H1 (cell line): ENCODE data around the gene SLC30A10. TPM values are rescaled to one million over a fixed set of nuclear protein-coding genes. Genes with fewer than 3 reads are reported as not detected.

Source experiments
- polyA plus RNA-seq, 7 experiments: library from polyadenylated mRNA; depleted of rRNA in 3 of 7; stranded (reverse) in 5 of 7; unstranded in 2 of 7; fragments of >200 nt in 5 of 7; fragments of 200-250 nt in 2 of 7; gene quantifications; 1 replicate in 5 of 7; 2 replicates in 1 of 7; 4 replicates in 1 of 7; pipeline versions ENCODE4 v1.2.1 to v1.2.3, GENCODE V29; 2011 to 2013; ENCODE audit warnings: missing spikeins in 2 of 7, mixed read lengths in 2 of 7
- total RNA-seq: library from RNA; stranded (reverse); fragmentation: NEBNext Ultra II Directional; extraction: Animal tissue kit (Norgen Biotek cat#: 25700); gene quantifications from 2 replicates; pipeline ENCODE4 v1.2.1, GENCODE V29; 2021
- TF ChIP-seq, protein P1 (sequence below): fragments of 300-600 bp; sonication (generic); IDR thresholded peaks from 2 replicates; pipeline ENCODE4 v1.7.1; 2012; ENCODE audit warnings: low read length, moderate library complexity, mild to moderate bottlenecking, inconsistent platforms; ENCODE audit not compliant: insufficient replicate concordance
- TF ChIP-seq, protein P2 (sequence below): IDR thresholded peaks from 2 replicates; pipeline ENCODE4 v1.6.1; 2011; ENCODE audit warnings: low read length, improper control_type of control experiment

The SLC30A10 gene
- total and polyA plus RNA-seq, 2 of the 8 experiments (the other 6 are each of a cell fraction or from before 2014, with no cell fraction given) = 0.23 to 0.61 TPM

DNA sequence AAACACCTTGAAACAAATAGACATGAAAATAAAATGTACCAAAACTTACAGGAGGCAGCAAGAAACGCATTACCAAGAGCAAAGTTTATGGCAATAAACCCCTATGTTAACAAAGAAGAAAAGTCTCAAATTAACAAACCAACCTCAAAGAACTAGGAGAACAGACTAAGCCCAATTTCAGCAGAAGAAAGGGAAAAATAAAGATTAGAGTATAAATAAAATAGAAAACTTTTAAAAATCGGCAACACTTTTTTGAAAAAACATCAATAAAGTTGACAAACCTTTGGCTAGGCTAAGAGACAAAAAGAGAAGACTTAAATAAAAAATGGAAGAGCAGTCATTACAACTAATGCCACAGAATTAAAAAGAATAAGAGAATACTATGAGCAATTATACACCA is 42.7 kb downstream of the SLC30A10 start (continued):
- TF ChIP-seq, protein P1, sequence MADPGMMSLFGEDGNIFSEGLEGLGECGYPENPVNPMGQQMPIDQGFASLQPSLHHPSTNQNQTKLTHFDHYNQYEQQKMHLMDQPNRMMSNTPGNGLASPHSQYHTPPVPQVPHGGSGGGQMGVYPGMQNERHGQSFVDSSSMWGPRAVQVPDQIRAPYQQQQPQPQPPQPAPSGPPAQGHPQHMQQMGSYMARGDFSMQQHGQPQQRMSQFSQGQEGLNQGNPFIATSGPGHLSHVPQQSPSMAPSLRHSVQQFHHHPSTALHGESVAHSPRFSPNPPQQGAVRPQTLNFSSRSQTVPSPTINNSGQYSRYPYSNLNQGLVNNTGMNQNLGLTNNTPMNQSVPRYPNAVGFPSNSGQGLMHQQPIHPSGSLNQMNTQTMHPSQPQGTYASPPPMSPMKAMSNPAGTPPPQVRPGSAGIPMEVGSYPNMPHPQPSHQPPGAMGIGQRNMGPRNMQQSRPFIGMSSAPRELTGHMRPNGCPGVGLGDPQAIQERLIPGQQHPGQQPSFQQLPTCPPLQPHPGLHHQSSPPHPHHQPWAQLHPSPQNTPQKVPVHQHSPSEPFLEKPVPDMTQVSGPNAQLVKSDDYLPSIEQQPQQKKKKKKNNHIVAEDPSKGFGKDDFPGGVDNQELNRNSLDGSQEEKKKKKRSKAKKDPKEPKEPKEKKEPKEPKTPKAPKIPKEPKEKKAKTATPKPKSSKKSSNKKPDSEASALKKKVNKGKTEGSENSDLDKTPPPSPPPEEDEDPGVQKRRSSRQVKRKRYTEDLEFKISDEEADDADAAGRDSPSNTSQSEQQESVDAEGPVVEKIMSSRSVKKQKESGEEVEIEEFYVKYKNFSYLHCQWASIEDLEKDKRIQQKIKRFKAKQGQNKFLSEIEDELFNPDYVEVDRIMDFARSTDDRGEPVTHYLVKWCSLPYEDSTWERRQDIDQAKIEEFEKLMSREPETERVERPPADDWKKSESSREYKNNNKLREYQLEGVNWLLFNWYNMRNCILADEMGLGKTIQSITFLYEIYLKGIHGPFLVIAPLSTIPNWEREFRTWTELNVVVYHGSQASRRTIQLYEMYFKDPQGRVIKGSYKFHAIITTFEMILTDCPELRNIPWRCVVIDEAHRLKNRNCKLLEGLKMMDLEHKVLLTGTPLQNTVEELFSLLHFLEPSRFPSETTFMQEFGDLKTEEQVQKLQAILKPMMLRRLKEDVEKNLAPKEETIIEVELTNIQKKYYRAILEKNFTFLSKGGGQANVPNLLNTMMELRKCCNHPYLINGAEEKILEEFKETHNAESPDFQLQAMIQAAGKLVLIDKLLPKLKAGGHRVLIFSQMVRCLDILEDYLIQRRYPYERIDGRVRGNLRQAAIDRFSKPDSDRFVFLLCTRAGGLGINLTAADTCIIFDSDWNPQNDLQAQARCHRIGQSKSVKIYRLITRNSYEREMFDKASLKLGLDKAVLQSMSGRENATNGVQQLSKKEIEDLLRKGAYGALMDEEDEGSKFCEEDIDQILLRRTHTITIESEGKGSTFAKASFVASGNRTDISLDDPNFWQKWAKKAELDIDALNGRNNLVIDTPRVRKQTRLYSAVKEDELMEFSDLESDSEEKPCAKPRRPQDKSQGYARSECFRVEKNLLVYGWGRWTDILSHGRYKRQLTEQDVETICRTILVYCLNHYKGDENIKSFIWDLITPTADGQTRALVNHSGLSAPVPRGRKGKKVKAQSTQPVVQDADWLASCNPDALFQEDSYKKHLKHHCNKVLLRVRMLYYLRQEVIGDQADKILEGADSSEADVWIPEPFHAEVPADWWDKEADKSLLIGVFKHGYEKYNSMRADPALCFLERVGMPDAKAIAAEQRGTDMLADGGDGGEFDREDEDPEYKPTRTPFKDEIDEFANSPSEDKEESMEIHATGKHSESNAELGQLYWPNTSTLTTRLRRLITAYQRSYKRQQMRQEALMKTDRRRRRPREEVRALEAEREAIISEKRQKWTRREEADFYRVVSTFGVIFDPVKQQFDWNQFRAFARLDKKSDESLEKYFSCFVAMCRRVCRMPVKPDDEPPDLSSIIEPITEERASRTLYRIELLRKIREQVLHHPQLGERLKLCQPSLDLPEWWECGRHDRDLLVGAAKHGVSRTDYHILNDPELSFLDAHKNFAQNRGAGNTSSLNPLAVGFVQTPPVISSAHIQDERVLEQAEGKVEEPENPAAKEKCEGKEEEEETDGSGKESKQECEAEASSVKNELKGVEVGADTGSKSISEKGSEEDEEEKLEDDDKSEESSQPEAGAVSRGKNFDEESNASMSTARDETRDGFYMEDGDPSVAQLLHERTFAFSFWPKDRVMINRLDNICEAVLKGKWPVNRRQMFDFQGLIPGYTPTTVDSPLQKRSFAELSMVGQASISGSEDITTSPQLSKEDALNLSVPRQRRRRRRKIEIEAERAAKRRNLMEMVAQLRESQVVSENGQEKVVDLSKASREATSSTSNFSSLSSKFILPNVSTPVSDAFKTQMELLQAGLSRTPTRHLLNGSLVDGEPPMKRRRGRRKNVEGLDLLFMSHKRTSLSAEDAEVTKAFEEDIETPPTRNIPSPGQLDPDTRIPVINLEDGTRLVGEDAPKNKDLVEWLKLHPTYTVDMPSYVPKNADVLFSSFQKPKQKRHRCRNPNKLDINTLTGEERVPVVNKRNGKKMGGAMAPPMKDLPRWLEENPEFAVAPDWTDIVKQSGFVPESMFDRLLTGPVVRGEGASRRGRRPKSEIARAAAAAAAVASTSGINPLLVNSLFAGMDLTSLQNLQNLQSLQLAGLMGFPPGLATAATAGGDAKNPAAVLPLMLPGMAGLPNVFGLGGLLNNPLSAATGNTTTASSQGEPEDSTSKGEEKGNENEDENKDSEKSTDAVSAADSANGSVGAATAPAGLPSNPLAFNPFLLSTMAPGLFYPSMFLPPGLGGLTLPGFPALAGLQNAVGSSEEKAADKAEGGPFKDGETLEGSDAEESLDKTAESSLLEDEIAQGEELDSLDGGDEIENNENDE = no peak
- TF ChIP-seq, protein P2, sequence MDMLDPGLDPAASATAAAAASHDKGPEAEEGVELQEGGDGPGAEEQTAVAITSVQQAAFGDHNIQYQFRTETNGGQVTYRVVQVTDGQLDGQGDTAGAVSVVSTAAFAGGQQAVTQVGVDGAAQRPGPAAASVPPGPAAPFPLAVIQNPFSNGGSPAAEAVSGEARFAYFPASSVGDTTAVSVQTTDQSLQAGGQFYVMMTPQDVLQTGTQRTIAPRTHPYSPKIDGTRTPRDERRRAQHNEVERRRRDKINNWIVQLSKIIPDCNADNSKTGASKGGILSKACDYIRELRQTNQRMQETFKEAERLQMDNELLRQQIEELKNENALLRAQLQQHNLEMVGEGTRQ = no peak
- TF ChIP-seq, all 59 proteins: peak for 0
